C1 segment of cervical spinal cord (tissue), 14 donors: ENCODE measurements around the gene TIMM10.
A peak's percentile ranks its signal among the peaks of the same experiment; 100 is the strongest.
"Not testable (repeated sequence)": the region's sequence is repeated elsewhere in the genome, so short reads cannot be mapped to it uniquely, and the experiment has no call there.

Source experiments
- DNase-seq, 14 donors: peaks; one replicate each; lab custom pipeline; 2025; lab: John Stamatoyannopoulos, UW

Gene TIMM10

DNA sequence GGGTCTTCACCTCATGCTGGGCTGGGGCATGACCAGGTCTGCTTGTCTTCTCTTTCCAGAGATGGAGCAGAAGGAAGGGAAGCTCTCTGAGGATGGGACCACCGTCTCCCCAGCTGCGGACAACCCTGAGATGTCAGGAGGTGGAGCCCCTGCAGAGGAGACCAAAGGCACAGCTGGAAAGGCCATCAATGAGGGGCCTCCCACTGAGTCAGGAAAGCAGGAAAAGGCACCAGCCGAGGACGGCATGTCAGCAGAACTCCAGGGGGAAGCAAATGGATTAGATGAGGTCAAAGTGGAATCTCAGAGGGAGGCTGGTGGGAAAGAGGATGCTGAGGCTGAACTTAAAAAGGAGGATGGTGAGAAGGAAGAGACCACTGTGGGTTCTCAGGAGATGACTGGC lies 12.0 kb upstream of the TIMM10 start:
- DNase-seq, result no peak

GRCh38 chr11:57541169-57541568 lies 10.6 kb upstream of the TIMM10 start:
- DNase-seq, result no peak

DNA sequence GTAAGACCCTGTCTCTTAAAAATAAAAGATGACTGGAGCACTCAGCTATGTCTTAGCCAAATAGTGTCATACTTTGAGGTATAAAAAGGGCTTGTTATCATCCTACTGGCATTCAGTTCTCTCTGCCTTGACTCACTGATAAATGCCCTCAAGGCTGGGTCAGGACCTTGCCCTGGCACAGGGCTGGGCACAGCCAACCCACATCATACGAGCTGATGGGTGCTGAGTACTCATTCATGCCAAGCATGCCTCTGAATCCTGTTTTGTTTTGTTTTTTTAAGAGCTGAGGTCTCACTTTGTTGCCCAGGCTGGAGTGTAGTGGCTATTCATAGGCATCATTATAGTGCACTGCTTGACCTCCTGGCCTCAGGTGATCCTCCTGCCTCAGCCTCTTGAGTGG lies 8.8 kb upstream of the TIMM10 start:
- DNase-seq, result no peak

DNA sequence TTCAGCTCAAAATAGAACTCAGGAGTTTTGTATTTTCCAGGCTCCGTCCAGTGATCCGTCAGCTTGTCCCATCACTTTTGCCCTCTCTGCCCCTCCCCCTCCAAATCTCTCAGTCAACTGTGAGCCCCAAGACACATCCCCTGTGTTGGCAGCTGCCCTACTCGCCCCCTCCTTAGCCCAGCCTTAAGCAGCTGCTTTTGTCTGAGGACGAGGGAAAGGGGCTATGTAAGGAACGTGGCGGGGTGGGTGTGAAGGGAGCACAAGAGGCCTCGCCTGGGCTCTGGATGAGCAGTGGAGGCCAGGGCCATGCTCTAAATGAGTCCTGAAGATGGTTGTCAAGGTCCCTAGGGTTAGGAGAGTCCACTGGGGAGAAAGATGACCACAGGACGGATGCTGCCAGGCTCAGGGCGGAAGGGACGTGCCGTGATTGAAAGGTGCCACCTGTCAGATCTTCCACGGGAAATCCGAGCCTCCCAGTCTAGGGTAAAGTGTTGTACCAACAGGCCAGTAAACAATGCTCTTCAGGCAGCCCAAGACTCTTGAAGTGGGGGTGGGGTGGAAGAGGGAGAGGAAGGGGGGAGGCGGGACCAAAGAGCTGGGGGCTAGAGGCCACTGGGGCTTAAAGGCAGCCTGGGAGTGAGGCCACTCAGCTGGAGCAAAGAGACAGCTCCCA lies 6.5 kb upstream of the TIMM10 start, which contains the start of gene SMTNL1:
Gene SMTNL1 (plus strand): TSS at position 649 of the 673 bp plus-strand sequence. CDS start 5,048 bp downstream, outside the sequence.
- no peak for DNase-seq

DNA sequence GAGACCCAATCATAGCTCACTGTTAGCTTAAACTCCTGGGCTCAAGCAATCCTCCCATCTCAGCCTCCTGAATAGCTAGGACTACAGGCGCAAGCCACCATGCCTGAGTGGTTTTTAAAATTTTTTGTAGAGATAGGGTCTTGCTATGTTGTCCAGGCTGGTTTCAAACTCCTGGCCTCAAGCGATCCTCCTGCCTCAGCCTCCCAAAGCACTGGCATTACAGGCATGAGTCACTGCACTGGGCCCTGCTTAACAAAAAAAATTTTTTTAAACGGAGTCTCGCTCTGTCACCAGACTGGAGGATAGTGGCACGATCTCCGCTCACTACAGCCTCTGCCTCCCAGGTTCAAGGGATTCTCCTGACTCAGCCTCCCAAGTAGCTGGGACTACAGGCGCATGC lies 3.9 kb upstream of the TIMM10 start:
- not testable (repeated sequence) for DNase-seq

DNA sequence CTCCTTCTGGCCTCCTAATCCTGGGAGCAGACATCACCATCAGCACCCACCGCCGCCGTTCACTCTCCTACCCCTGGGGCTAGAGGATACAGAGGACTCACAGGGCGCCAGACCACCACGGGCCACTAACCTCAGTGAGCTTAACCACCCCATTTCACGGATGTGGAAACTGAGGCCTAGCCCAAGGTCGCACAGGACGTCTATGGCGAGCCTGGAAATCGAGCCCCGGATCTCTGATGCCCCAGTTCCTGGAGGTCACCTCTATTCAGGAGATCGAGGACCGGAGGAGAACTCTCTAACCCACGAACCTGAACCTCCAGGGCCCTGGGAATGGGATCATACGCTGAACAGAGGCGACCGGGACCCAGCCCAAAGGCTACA lies 349 bp downstream of the TIMM10 start:
- DNase-seq, result no peak

DNA sequence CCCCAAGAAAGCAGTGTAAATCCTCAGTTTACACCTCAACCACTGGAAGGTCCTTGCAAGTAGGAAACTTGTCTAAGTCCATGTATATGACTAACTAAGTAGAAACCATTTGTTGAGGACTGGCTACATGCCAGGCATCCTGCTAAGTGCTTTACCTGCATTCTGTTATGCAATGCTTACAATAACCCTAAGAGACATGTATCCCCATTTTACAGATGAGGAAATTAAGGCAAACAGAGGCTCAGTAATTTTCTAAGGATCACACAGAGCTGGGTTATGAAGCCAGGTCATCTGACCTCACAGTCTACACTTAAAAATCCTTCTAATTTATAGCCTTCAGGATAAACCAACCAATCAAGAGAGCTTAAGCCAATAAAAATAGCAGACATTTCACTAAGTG lies 1.5 kb downstream of the TIMM10 start:
- DNase-seq, result no peak

DNA sequence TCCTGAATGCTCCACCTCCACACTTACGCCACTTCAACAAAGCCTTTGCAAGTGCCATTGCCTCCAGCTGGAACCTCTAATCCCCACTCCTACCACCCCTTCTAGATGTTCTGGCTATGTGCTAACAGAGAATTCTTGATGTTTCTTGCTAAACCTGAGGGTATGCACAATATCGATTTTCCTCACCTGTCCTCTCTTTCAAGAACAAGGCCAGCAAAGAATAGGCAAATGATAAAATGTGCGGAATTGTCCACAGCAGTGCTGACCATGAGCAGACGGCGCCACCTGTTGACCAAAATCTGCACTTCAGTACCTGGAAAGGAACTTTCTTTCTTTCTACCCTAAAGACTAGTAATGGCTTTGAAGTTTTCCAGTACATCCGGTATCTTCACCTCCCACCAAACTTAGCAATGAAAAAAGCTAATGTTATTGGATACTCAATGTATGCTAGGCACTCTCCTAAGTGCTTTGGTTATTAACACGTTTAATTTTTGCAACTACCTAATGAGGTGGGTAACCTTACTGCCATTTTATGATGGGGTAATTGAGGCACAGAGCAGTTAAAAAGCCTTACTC lies 3.4 kb downstream of the TIMM10 start:
- DNase-seq, result peak in 9 of 14 donors; percentile 13 to 57 (median 26)

DNA sequence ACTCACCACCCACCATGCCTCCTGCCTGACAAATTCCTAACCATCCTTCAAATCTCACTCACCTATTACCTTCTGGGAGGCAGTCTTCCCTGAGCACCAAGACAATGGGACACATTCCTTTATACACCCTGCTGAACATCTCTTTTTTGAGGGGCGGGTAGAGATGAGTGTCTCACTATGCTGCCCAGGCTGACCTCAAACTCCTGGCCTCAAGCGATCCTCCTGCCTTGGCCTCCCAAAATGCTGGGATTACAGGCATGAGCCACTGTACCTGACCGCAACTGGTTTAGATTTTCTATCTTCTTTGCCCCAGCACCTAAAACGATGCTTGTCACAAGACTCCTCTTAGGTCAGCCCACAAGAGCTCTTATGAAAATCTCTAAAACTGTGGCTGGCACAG lies 7.1 kb downstream of the TIMM10 start:
- DNase-seq, result no peak

GRCh38 chr11:57521116-57521515 lies 9.4 kb downstream of the TIMM10 start:
- DNase-seq, result no peak

GRCh38 chr11:57516061-57516443 lies 14.5 kb downstream of the TIMM10 start:
- no peak for DNase-seq

- peak in 3 of 14 donors; percentile 6 to 20 (median 9) for DNase-seq
Observed at GRCh38 chr11:57515332-57516060, 15.1 kb downstream of the TIMM10 start, which contains the start of gene SLC43A1. SLC43A1 (minus strand) TSS chr11:57515702; CDS start chr11:57514111, 1,591 bp downstream.

DNA sequence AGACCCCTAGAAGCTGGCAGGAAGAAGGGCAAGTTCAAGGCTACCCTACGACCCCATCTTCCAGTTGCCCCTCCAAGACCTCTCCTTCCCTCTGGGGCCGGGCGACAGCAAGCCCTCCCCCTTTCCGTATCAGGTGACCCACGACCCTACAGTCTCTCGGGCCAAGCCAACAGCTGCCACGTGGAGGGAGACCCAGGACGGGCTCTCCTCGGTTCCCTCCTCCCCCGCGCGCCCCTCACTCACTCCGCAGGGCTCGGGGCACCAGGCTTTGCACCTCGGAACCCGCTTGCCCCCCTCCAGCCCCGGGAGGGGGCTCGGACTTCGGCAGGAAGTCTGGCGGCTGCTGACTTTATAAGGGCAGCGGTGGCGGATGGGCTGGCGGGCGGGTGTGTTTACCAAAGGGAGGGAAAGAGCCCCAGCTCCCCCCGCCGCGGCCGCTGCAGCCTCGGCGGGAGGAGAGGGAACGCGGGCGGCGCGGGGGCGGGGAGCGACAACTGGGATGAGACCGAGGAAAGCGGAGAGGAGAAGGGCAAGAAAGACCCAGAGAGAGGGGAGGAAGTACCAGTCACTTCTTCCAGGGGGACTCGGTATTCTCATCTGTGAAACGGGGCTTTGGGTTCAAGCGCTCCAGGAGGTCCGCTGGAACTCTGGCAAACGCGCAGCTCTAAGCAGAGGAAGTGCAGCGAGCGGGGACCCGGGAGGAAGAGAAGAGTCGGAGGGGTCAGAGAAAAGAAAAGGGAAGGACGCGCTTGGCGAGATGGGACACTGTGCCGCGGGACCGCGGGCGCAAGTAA lies 15.8 kb downstream of the TIMM10 start:
- peak in 3 of 14 donors; percentile 13 to 26 (median 15) for DNase-seq

DNA sequence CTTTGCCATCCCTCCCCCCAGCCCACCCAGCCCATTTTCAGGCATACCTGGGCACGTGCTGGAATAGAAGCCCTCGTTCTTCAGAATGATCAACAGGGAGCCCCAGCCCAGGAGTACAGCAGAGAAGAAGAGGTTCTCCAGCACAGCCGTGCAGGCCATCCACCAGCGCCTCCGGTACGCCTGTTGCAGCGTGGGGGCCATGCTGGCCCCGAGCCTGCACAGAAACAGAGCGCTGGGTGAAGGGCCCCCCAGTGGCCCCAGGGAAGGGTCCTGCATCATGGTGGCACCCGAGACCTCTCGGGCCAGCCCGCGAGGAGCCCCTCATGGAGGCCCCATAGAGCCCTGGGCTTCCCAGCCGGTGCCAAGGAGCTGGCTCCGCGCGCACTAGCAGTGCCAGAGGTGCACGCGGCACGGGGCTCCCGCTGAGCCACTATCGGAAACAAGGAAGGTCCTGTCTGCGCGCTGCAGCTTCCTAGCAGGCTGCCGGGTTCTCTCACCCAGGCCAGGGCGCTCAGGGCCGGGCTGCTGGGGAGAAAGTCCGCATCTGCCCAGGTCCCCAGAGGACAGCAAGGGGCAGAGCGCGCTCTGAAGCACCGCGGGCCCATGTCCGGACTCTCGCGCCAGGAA lies 16.5 kb downstream of the TIMM10 start:
- DNase-seq, result peak in 2 of 14 donors; percentile 17 to 24

- DNase-seq, result no peak
Observed at GRCh38 chr11:57513452-57513795, 17.1 kb downstream of the TIMM10 start.

- DNase-seq, result no peak
Observed at GRCh38 chr11:57512646-57513451, 17.7 kb downstream of the TIMM10 start.

DNA sequence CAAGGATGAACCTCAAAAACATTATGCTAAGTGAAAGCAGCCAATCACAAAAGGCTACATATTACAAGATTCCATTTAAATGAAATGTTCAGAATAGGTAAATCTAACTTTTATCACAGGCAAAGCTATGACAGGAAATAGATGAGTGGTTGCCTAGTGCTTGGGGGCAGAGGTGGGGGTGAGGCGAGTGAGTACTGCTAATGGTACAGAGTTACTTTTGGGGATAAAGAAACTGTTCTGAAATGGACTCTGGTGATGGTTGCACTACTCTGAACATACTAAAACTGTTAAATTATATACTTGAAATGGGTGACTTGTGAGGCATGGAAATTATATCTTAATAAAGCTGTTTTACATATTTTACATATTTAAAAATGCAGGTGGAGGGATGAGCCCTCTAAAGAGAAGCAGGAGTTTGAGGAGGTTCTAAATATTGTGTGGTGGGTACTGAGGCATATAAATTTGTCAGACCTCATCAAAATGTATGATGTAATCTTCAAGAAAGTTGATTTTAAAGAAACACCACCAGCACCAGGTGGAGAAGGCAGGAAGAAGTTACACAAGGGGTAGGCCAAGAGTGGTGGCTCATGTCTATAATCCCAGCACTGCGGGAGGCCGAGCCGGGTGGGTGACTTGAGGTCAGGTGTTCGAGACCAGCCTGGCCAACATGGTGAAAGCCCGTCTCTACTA lies 18.7 kb downstream of the TIMM10 start:
- no peak for DNase-seq

DNA sequence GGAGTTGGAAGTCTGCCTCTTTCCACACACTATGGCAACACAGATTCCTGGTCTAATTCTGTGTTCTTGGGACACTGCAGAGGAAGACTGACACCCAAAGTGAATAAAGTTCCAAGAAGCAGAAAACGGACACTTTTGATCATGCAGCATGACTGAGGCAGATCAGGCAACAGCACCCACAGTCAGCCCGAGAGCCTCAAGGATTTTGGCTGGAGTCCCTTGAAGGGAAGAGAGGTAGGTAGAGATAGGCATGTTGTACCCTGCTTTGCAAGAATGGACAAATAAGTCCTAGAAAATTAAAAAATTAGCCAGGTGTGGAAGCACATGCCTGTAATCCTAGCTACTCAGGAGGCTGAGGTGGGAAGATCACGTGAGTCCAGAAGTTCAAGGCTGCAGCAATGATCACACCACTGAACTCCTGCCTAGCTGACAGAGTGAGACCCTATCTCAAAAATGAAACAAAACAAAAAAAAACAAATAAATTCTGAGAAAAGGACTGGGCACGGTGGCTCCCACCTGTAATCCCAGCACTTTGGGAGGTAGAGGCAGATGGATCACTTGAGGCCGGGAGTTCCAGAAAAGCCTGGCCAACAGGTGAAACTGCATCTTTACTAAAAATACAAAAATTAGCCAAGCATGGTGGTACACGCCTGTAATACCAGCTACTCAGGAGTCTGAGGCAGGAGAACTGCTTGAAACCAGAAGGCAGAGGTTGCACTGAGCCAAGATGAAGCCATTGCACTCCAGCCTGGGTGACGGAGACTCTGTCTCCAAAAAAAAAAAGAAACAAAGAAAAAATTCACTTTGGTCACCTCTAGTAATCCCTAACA lies 22.0 kb downstream of the TIMM10 start:
- no peak for DNase-seq

GRCh38 chr11:57506522-57506921 lies 24.0 kb downstream of the TIMM10 start:
- DNase-seq, result no peak
